ENCODE data around the gene FLNB.

DNA sequence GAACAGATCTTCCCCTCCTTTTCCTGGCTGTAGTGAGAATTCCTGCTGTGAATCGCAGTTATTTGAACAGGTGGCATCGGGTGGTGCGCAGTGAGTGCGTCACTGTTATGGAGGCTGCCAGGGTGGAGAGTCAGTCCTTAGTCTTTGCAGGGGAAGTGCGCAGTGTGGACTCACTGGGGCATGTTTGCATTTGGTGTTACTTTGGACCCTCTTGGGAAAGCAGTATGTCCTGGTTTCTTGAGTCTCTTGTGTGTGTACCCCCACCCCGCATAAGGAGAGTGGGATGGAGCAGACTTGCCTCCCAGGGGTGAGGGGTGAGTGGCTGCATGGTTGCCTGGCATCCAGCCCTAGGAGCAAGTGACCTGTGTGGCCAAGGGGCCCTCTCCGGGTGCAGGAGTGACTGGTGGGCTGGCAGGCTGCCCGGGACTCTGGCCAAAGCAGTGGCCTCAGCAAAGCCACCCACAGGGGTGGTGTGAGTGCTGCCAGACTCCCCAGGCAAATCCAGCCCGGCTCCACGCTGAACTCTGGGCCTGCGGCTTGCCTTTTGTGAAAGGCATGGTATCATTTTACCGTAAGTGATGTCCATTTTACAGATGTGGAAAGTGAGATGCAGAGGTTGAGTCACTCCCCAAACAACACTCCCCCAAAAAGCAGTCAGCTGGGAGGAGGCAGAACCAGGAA, 156.1 kb downstream of the FLNB start:
- TF ChIP-seq ZNF671 (CRISPR knock-in tag; IDR thresholded peaks at IDR 0.05) (no peak), CTCF (IDR thresholded peaks at IDR 0.05) (no peak), TEAD4 (CRISPR knock-in tag; IDR thresholded peaks at IDR 0.05) (no peak), ARID4B (CRISPR knock-in tag; IDR thresholded peaks at IDR 0.05; ENCODE audit: borderline replicate concordance) (no peak), JUN (CRISPR knock-in tag; IDR thresholded peaks at IDR 0.05) (no peak)
